H1 (cell line): Measurements from ENCODE around the gene ENTREP3. TPM values are rescaled to one million over a fixed set of nuclear protein-coding genes. Genes with fewer than 3 reads are reported as not detected.

Source experiments
- RFX5 ChIP-seq: IDR thresholded peaks from 2 replicates; pipeline ENCODE4 v1.6.1; 2011; ENCODE audit warnings: low read depth, low read length, improper control_type of control experiment, borderline replicate concordance
- SIX5 ChIP-seq: IDR thresholded peaks from 2 replicates; pipeline ENCODE4 v1.6.1; 2011; ENCODE audit warnings: mild to moderate bottlenecking, low read depth, low read length
- polyA plus RNA-seq, 7 experiments: library from polyadenylated mRNA; depleted of rRNA in 3 of 7; stranded (reverse) in 5 of 7; unstranded in 2 of 7; fragments of >200 nt in 5 of 7; fragments of 200-250 nt in 2 of 7; gene quantifications; 1 replicate in 5 of 7; 2 replicates in 1 of 7; 4 replicates in 1 of 7; pipeline versions ENCODE4 v1.2.1 to v1.2.3, GENCODE V29; 2011 to 2013; ENCODE audit warnings: missing spikeins in 2 of 7, mixed read lengths in 2 of 7
- total RNA-seq: library from RNA; stranded (reverse); fragmentation: NEBNext Ultra II Directional; extraction: Animal tissue kit (Norgen Biotek cat#: 25700); gene quantifications from 2 replicates; pipeline ENCODE4 v1.2.1, GENCODE V29; 2021

The ENTREP3 gene
- total and polyA plus RNA-seq, 2 of the 8 experiments (the other 6 are each of a cell fraction or from before 2014, with no cell fraction given), result 22.8 to 52.2 TPM

- TF ChIP-seq SIX5 (no peak), RFX5 (no peak)
Measured at GRCh38 chr1:155245163-155245524, 10.1 kb downstream of the ENTREP3 start (continued).
